Muscle of arm (tissue), 14 donors: ENCODE measurements around the gene MIA. TPM values are rescaled to one million over a fixed set of nuclear protein-coding genes. Genes with fewer than 3 reads are reported as not detected.
"Not testable (repeated sequence)": the region's sequence is repeated elsewhere in the genome, so short reads cannot be mapped to it uniquely, and the experiment has no call there.

Experiments
- DNase-seq: peaks from one replicate; pipeline ENCODE4 v3.0.0-alpha.2; 2013
- long read RNA-seq, 11 donors: transcript quantifications; one replicate each; lab custom pipeline, GENCODE V29; 2026
- polyA plus RNA-seq, 12 donors: library from polyadenylated mRNA; unstranded; fragments of 120-200 nt; gene quantifications; one replicate each; pipeline ENCODE4 v1.2.1, GENCODE V29; 2013; ENCODE audit not compliant: insufficient read length in 12 of 12

The MIA gene
- 1 to 10 TPM in 9 of 12 donors, not detected in 3; 1.2 to 3.3 (median 1.6) TPM for polyA plus RNA-seq
- long read RNA-seq, donor 1, partial matches to known transcripts = 0 of 1 reads
- long read RNA-seq, donor 1, other reads (novel, unspliced or antisense) = 0 of 1 reads
- long read RNA-seq, donor 2 = 0 reads
- long read RNA-seq, donor 3, partial matches to known transcripts = 0 of 3 reads
- long read RNA-seq, donor 3, other reads (novel, unspliced or antisense) = 0 of 3 reads
- long read RNA-seq, donor 4 = 0 reads
- long read RNA-seq, donor 5, partial matches to known transcripts = 0 of 2 reads
- long read RNA-seq, donor 5, other reads (novel, unspliced or antisense) = 0 of 2 reads
- long read RNA-seq, donor 6 = 0 reads
- long read RNA-seq, donor 7, partial matches to known transcripts = 0 of 1 reads
- long read RNA-seq, donor 7, other reads (novel, unspliced or antisense) = 0 of 1 reads
- long read RNA-seq, donor 8, partial matches to known transcripts = 0 of 2 reads
- long read RNA-seq, donor 8, other reads (novel, unspliced or antisense) = 0 of 2 reads
- long read RNA-seq, donor 9, partial matches to known transcripts = 0 of 3 reads
- long read RNA-seq, donor 9, other reads (novel, unspliced or antisense) = 0 of 3 reads
- long read RNA-seq, donor 10 = 0 reads
- long read RNA-seq, donor 11, transcript MIA-201 (4 exons, 632 nt) = major isoform, 5 of 5 reads
- long read RNA-seq, donor 11, partial matches to known transcripts = 0 of 5 reads
- long read RNA-seq, donor 11, other reads (novel, unspliced or antisense) = 0 of 5 reads

GRCh38 chr19:40774916-40775631, at the start of gene MIA:
Gene MIA, plus strand, starts transcription at chr19:40775521. Its CDS starts 22 bp downstream, at chr19:40775543.
- no peak for DNase-seq

GRCh38 chr19:40726279-40726678, 49.0 kb upstream of the MIA start:
- DNase-seq = no peak

GRCh38 chr19:40730065-40730464, 45.3 kb upstream of the MIA start:
- DNase-seq = not testable (repeated sequence)

GRCh38 chr19:40732304-40732703, 43.0 kb upstream of the MIA start:
- DNase-seq = not testable (repeated sequence)

- no peak for DNase-seq
Observed at GRCh38 chr19:40733149-40733548, 42.2 kb upstream of the MIA start.

- DNase-seq = no peak
Observed at GRCh38 chr19:40735013-40735771, 40.1 kb upstream of the MIA start.

- no peak for DNase-seq
Observed at GRCh38 chr19:40736661-40737060, 38.7 kb upstream of the MIA start.

- no peak for DNase-seq
Observed at GRCh38 chr19:40737102-40737644, 38.1 kb upstream of the MIA start.

GRCh38 chr19:40739030-40739839, 36.1 kb upstream of the MIA start:
- no peak for DNase-seq

GRCh38 chr19:40739871-40740703, 35.2 kb upstream of the MIA start:
- DNase-seq = no peak

GRCh38 chr19:40740747-40741146, 34.6 kb upstream of the MIA start:
- DNase-seq = no peak

- no peak for DNase-seq
Observed at GRCh38 chr19:40741527-40742390, 33.6 kb upstream of the MIA start.

GRCh38 chr19:40742477-40742876, 32.8 kb upstream of the MIA start:
- DNase-seq = no peak

GRCh38 chr19:40742886-40743285, 32.4 kb upstream of the MIA start:
- DNase-seq = no peak

GRCh38 chr19:40743926-40744325, 31.4 kb upstream of the MIA start:
- DNase-seq = no peak

- no peak for DNase-seq
Observed at GRCh38 chr19:40744554-40745401, 30.5 kb upstream of the MIA start.

- DNase-seq = no peak
Observed at GRCh38 chr19:40745402-40745780, 29.9 kb upstream of the MIA start.
